ENCODE results near the gene PEX16. TPM values are rescaled to one million over a fixed set of nuclear protein-coding genes. Genes with fewer than 3 reads are reported as not detected.

PEX16 gene
- total and polyA plus RNA-seq, 9 of the 15 experiments (the other 6 are each of a cell fraction or from before 2014, with no cell fraction given) = 1.5 to 43.9 (median 14.6) TPM

GRCh38 chr11:45922425-45923082 is 4.9 kb upstream of the PEX16 start, which contains the start of gene LARGE2 (continued):
- no peak for TF ChIP-seq USF2 (CRISPR knock-in tag; IDR thresholded peaks at IDR 0.05)
- peak; percentile 47 for TF ChIP-seq TAF1 (IDR thresholded peaks at IDR 0.05; ENCODE audit: control insufficient read depth, extremely low read depth, insufficient read depth, low read length, severe bottlenecking)
- TF ChIP-seq COPS2 (conservative IDR thresholded peaks at IDR 0.05) = no peak
- TF ChIP-seq PHF8 (IDR thresholded peaks at IDR 0.05; ENCODE audit: borderline replicate concordance, low read length) = peak; percentile 51; the same call in 1 of the 2 replicates
- TF ChIP-seq PCBP1 (IDR thresholded peaks at IDR 0.05; ENCODE audit: low read depth, low read length, poor library complexity, severe bottlenecking) = peak; percentile 19
- TF ChIP-seq ZNF277 (CRISPR knock-in tag; IDR thresholded peaks at IDR 0.05; ENCODE audit: borderline replicate concordance) = no peak
- TF ChIP-seq TCFL5 (CRISPR knock-in tag; conservative IDR thresholded peaks at IDR 0.05) = no peak
- TF ChIP-seq STAT6 (CRISPR knock-in tag; IDR thresholded peaks at IDR 0.05) = no peak
- no peak for TF ChIP-seq ZNF778 (CRISPR knock-in tag; IDR thresholded peaks at IDR 0.05)
- TF ChIP-seq PHTF2 (CRISPR knock-in tag; IDR thresholded peaks at IDR 0.05) = no peak
- no peak for TF ChIP-seq FOXA3 (CRISPR knock-in tag; conservative IDR thresholded peaks at IDR 0.05 in 1 of 2, IDR thresholded peaks at IDR 0.05 in 1 of 2)
- TF ChIP-seq ZBTB33 (CRISPR knock-in tag; IDR thresholded peaks at IDR 0.05) = no peak
- 0 out of 6 replicates have a peak, but pooled peaks of 1 of the 3 experiments have one; percentile 13 for TF ChIP-seq CTCF (IDR thresholded peaks at IDR 0.05 in 2 of 3, conservative IDR thresholded peaks at IDR 0.05 in 1 of 3; ENCODE audit: insufficient read depth in 2 of 3, low read depth in 1 of 3, low read length in 3 of 3)
- no peak for TF ChIP-seq ARID3B (CRISPR knock-in tag; IDR thresholded peaks at IDR 0.05; ENCODE audit: borderline replicate concordance)
- TF ChIP-seq RB1 (IDR thresholded peaks at IDR 0.05; ENCODE audit: low read depth) = 0 out of 2 replicates have a peak, but pooled peaks have one; percentile 11

Data from K562 (cell line).